Smooth muscle cell (in vitro differentiated cells): ENCODE measurements around the gene TAS2R60. TPM values are rescaled to one million over a fixed set of nuclear protein-coding genes. Genes with fewer than 3 reads are reported as not detected.
"Not testable (repeated sequence)": the region's sequence is repeated elsewhere in the genome, so short reads cannot be mapped to it uniquely, and the experiment has no call there.

ENCODE experiments used
- DNase-seq: peaks from one replicate; lab custom pipeline; 2025; ENCODE audit not compliant: unreplicated experiment; lab: John Stamatoyannopoulos, UW
- H2AFZ ChIP-seq: fragments of 200-600 bp; sonication (generic); 2 replicates; pipeline ENCODE4 v1.6.0; 2016; ENCODE audit warnings: antibody characterized with exemption, low read depth, mild to moderate bottlenecking
- H3F3A ChIP-seq: fragments of 200-600 bp; sonication (generic); 2 replicates; pipeline ENCODE4 v1.6.0; 2017; ENCODE audit warnings: antibody characterized with exemption, low read depth
- H3K27ac ChIP-seq: fragments of 200-600 bp; sonication (generic); 2 replicates; pipeline ENCODE4 v1.5.1; 2016; ENCODE audit warnings: low read depth, mild to moderate bottlenecking
- H3K27me3 ChIP-seq: fragments of 200-600 bp; sonication (generic); 2 replicates; pipeline ENCODE4 v1.6.1; 2016; ENCODE audit warnings: low read depth, mild to moderate bottlenecking
- H3K36me3 ChIP-seq: fragments of 200-600 bp; sonication (generic); 2 replicates; pipeline ENCODE4 v1.5.1; 2016; ENCODE audit warnings: low read depth
- H3K4me1 ChIP-seq: fragments of 200-600 bp; sonication (generic); 2 replicates; pipeline ENCODE4 v1.5.1; 2016; ENCODE audit warnings: low read depth
- H3K4me2 ChIP-seq: fragments of 200-600 bp; sonication (generic); 2 replicates; pipeline ENCODE4 v1.6.0; 2016; ENCODE audit warnings: mild to moderate bottlenecking
- H3K4me3 ChIP-seq: fragments of 200-600 bp; sonication (generic); 2 replicates; pipeline ENCODE4 v1.5.1; 2016; ENCODE audit warnings: mild to moderate bottlenecking
- H3K79me2 ChIP-seq: fragments of 200-600 bp; sonication (generic); 2 replicates; pipeline ENCODE4 v1.6.0; 2016; ENCODE audit warnings: low read depth, mild to moderate bottlenecking
- H3K9ac ChIP-seq: fragments of 200-600 bp; sonication (generic); 2 replicates; pipeline ENCODE4 v1.6.0; 2016; ENCODE audit warnings: low read depth
- H3K9me3 ChIP-seq: fragments of 200-600 bp; sonication (generic); replicated peaks from 2 replicates; pipeline ENCODE4 v1.5.1; 2016; ENCODE audit warnings: low read depth
- H4K20me1 ChIP-seq: fragments of 200-600 bp; sonication (generic); 2 replicates; pipeline ENCODE4 v1.6.0; 2016; ENCODE audit warnings: low read depth
- WGBS: methylation state at CpG from one replicate; pipeline ENCODE4 v1.1.7; 2016; ENCODE audit warnings: low lambda C conversion rate; 5-methylcytosine and 5-hydroxymethylcytosine counted together
- polyA plus RNA-seq: library from polyadenylated mRNA; unstranded; fragments of >200 nt; fragmentation: Nextera tagmentation; extraction: Ambion mirVana; gene quantifications from 2 replicates; pipeline ENCODE4 v1.2.1, GENCODE V29; 2016
- total RNA-seq: library from RNA; depleted of rRNA; stranded (reverse); fragments of >200 nt; gene quantifications from 2 replicates; pipeline ENCODE4 v1.2.3, GENCODE V29; 2014
- TF ChIP-seq, protein P1 (sequence below): fragments of 200-600 bp; sonication (generic); IDR thresholded peaks from 2 replicates; pipeline ENCODE4 v1.5.1; 2017; ENCODE audit warnings: borderline replicate concordance, mild to moderate bottlenecking, antibody characterized with exemption; ENCODE audit not compliant: insufficient read depth, poor library complexity, severe bottlenecking

TAS2R60 gene
- total and polyA plus RNA-seq, 2 experiments from 2014 or later: not detected

GRCh38 chr7:143485500-143485899 lies 42.2 kb downstream of the TAS2R60 start:
- no peak overlapping the region for H3K27ac ChIP-seq
- H3F3A ChIP-seq: no peaks in the 10 kb centered on the region
- H4K20me1 ChIP-seq: no peaks in the 10 kb centered on the region
- H3K9me3 ChIP-seq: no peaks in the 10 kb centered on the region
- H3K79me2 ChIP-seq: no peaks in the 10 kb centered on the region
- DNase-seq: no peak
- no peak overlapping the region for H3K9ac ChIP-seq
- no peak overlapping the region for H3K4me2 ChIP-seq
- H3K36me3 ChIP-seq: no peaks in the 10 kb centered on the region
- TF ChIP-seq, protein P1, sequence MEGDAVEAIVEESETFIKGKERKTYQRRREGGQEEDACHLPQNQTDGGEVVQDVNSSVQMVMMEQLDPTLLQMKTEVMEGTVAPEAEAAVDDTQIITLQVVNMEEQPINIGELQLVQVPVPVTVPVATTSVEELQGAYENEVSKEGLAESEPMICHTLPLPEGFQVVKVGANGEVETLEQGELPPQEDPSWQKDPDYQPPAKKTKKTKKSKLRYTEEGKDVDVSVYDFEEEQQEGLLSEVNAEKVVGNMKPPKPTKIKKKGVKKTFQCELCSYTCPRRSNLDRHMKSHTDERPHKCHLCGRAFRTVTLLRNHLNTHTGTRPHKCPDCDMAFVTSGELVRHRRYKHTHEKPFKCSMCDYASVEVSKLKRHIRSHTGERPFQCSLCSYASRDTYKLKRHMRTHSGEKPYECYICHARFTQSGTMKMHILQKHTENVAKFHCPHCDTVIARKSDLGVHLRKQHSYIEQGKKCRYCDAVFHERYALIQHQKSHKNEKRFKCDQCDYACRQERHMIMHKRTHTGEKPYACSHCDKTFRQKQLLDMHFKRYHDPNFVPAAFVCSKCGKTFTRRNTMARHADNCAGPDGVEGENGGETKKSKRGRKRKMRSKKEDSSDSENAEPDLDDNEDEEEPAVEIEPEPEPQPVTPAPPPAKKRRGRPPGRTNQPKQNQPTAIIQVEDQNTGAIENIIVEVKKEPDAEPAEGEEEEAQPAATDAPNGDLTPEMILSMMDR: no peak
- WGBS: 65% methylated on average over 6 of the region's 6 CpGs
- no peak overlapping the region for H2AFZ ChIP-seq
- H3K4me3 ChIP-seq: no peak overlapping the region
- H3K27me3 ChIP-seq: no peaks in the 10 kb centered on the region
- H3K4me1 ChIP-seq: no peaks in the 10 kb centered on the region

GRCh38 chr7:143486266-143486665 lies 43.0 kb downstream of the TAS2R60 start:
- DNase-seq, H2AFZ ChIP-seq, H4K20me1 ChIP-seq, H3K27ac ChIP-seq, H3K9ac ChIP-seq, H3K4me3 ChIP-seq, H3K4me1 ChIP-seq, H3K27me3 ChIP-seq, H3F3A ChIP-seq, H3K4me2 ChIP-seq, H3K79me2 ChIP-seq, H3K36me3 ChIP-seq, H3K9me3 ChIP-seq: not testable (repeated sequence)
- 98% methylated on average over 3 of the region's 3 CpGs for WGBS

DNA sequence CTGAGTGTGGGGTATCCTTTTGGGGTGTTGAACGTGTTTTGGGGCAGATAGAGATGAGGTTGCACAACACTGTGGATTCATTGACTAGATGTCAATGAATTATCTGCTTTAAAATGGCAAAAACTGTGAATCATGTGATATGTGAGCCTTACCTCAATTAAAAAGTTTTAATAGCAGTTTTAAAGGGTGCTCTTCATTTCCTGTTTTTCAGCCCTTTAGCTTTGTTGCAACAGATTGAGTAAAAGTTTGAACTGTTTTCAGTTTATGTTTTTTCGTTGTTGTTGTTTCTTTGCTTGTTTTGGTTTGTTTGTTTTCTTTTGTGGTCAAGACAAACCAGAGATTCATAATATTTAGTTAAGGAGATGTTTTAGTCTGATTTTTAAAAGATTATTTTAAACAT lies 43.8 kb downstream of the TAS2R60 start:
- no peaks in the 10 kb centered on the region for H3K27me3 ChIP-seq
- H3K79me2 ChIP-seq: no peaks in the 10 kb centered on the region
- H3K9ac ChIP-seq: no peak overlapping the region
- TF ChIP-seq, protein P1: no peak
- no peak overlapping the region for H3K4me3 ChIP-seq
- DNase-seq: no peak
- no peaks in the 10 kb centered on the region for H3F3A ChIP-seq
- no peaks in the 10 kb centered on the region for H3K36me3 ChIP-seq
- no peaks in the 10 kb centered on the region for H4K20me1 ChIP-seq
- H3K9me3 ChIP-seq: no peaks in the 10 kb centered on the region
- WGBS: 88% methylated on average over 2 of the region's 2 CpGs
- H3K4me1 ChIP-seq: no peaks in the 10 kb centered on the region
- H3K27ac ChIP-seq: no peak overlapping the region
- H2AFZ ChIP-seq: no peak overlapping the region
- H3K4me2 ChIP-seq: no peak overlapping the region

GRCh38 chr7:143487566-143487965 lies 44.3 kb downstream of the TAS2R60 start:
- no peak overlapping the region for H3K4me2 ChIP-seq
- no peaks in the 10 kb centered on the region for H3F3A ChIP-seq
- H3K79me2 ChIP-seq: no peaks in the 10 kb centered on the region
- DNase-seq: no peak
- TF ChIP-seq, protein P1: no peak
- 61% methylated on average over 5 of the region's 5 CpGs for WGBS
- no peaks in the 10 kb centered on the region for H3K27me3 ChIP-seq
- H3K36me3 ChIP-seq: no peaks in the 10 kb centered on the region
- H3K9ac ChIP-seq: no peak overlapping the region
- H4K20me1 ChIP-seq: no peaks in the 10 kb centered on the region
- no peaks in the 10 kb centered on the region for H3K4me1 ChIP-seq
- no peak overlapping the region for H2AFZ ChIP-seq
- no peak overlapping the region for H3K27ac ChIP-seq
- no peak overlapping the region for H3K4me3 ChIP-seq
- H3K9me3 ChIP-seq: no peaks in the 10 kb centered on the region
